GM15510 (cell line): ENCODE data around the gene CBFB.

ENCODE experiments used
- POLR2A ChIP-seq: IDR thresholded peaks from 3 replicates; pipeline ENCODE4 v1.6.1; 2011; ENCODE audit warnings: borderline replicate concordance; ENCODE audit not compliant: insufficient read length; ENCODE audit errors: extremely low read depth

CBFB gene

GRCh38 chr16:67112591-67113399, 83.8 kb downstream of the CBFB start:
- no peak for TF ChIP-seq POLR2A

- no peak for TF ChIP-seq POLR2A
Measured at GRCh38 chr16:67114793-67115192, 85.8 kb downstream of the CBFB start.

GRCh38 chr16:67115639-67116038, 86.7 kb downstream of the CBFB start:
- no peak for TF ChIP-seq POLR2A

GRCh38 chr16:67116388-67117311, 87.7 kb downstream of the CBFB start:
- TF ChIP-seq POLR2A, result no peak

DNA sequence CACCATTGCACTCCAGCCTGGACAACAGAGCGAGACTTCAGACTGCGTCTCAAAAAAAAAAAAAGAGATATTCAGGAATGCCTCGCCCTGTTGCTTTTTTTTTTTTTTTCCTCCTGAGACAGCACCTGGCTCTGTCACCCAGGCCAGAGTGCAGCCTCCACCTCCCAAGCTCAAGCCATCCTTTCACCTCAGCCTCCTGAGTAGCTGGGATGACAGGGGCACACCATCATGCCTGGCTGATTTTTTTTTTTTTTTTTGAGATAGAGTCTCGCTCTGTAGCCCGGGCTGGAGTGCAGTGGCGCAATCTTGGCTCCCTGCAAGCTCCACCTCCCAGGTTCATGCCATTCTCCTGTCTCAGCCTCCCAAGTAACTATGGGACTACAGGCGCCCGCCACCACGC, 88.8 kb downstream of the CBFB start:
- no peak for TF ChIP-seq POLR2A

DNA sequence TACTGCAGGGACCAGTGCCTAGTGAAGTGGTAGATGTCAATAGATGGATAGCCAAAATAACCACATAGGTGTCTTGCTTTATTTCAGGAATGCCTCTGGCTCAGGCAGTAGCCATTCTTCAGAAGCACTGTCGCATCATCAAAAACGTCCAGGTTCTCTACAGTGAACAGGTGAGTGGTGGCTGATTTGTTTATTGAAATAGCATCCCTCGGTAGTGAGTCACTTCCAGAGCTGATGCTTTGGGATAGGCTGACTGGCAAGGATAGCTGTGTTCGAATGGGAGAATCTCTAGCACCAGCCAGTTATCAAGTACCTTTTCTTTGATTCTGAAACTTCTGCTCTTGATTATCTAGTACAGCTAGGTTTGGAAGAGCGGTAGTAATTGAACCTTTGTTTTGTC, 91.1 kb downstream of the CBFB start:
- no peak for TF ChIP-seq POLR2A

DNA sequence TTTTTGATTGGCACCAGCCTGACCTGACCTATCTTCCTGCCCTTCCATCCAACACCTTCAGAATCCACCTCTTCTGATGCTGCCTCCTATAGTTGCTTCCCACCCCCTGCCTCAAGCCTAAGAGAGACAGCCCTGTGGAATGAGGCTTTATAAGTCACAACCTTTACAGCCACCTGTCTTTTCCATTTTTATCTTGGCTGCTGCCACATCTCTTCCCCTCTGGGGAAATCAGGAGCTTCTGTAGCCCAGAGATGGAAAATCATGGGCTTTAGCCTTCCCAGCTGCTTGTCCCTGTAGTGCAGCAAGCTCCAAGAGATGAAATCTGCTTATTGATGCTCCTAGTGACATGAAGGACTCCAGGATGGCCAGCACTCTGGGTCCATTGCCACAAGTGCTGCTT, 99.5 kb downstream of the CBFB start:
- no peak for TF ChIP-seq POLR2A

- TF ChIP-seq POLR2A, result no peak
Measured at GRCh38 chr16:67128887-67129286, 99.9 kb downstream of the CBFB start.

- TF ChIP-seq POLR2A, result no peak
Measured at GRCh38 chr16:67129422-67129821, 100.5 kb downstream of the CBFB start.

DNA sequence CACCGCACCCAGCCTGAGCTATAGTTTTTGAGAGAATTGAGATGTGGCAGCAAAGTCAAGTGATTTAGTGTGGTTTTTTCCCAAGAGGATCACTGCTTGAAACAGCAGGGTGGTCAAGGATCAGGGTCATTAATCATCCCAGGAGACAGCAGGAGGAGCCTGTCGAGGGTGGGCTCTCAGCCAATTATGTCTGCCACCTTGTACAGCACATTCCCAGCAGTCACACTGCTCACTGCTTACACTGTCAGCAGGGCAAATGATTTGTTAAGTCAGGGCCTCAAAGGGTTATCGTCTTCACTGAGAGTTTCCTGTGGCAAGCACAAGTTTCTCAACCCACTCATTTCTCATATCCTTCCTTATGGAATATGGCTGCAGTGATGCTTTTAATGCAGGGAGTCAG, 108.7 kb downstream of the CBFB start:
- no peak for TF ChIP-seq POLR2A

GRCh38 chr16:67141391-67141790, 112.4 kb downstream of the CBFB start:
- TF ChIP-seq POLR2A, result no peak

- TF ChIP-seq POLR2A, result no peak
Measured at GRCh38 chr16:67142342-67142741, 113.4 kb downstream of the CBFB start.

DNA sequence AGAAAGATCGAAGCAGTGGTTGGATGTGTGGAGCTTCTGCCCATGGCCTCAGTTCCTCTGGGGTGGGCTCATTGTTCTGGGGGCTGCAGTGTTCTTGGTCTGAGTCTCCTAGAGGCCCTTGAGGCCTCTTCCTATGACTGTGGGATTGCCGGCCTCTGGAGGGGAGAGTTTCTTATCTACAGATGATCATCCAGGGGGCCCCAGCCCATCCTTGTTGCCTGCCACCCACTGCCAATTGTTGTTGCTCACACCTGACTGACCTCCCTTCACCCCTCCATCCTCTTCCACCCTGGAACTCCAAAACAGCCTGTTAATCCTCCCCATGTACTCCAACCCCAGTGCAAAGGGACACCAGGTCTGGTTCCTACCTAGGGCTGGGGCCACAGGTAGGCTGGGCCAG, 116.0 kb downstream of the CBFB start:
- TF ChIP-seq POLR2A, result no peak

DNA sequence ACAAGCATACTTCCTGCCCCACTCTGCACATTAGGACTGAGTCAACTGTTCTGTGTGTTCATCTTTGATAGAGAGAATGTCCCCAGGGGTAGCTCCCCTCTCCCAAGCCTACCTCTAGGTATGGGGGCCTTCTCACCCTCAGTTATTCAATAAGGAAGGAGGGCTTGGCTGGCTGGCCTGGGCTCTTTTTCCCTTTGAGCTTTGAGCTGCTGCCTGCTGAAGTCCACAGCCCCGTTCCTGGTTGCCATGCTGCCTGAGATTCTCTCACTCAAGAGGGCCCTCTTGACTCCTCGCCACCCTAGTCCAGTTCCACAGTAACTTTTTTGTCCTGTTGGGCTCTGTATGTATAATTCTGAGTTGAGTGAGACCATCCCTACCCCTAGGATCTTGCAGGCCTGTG, 116.8 kb downstream of the CBFB start:
- TF ChIP-seq POLR2A, result no peak

- no peak for TF ChIP-seq POLR2A
Measured at GRCh38 chr16:67146523-67147357, 117.8 kb downstream of the CBFB start.
